OCI-LY3 (cell line): ENCODE measurements around the gene SERPINB10.
A peak's percentile ranks its signal among the peaks of the same experiment; 100 is the strongest.

Experiments
- H2AFZ ChIP-seq: fragments of 200-600, 300-600 bp; shearing (Covaris generic); 2 replicates; pipeline ENCODE4 v1.6.0; 2014; ENCODE audit warnings: antibody characterized with exemption, low read depth, low read length
- H3K27ac ChIP-seq: fragments of 200-600, 300-600 bp; sonication (generic); 2 replicates; pipeline ENCODE4 v1.5.1; 2014; ENCODE audit warnings: mild to moderate bottlenecking, low read length, moderate library complexity, mixed read lengths
- H3K27me3 ChIP-seq: fragments of 200-600, 300-600 bp; sonication (generic); 2 replicates; pipeline ENCODE4 v1.6.1; 2014; ENCODE audit warnings: low read depth, low read length, mixed read lengths
- H3K36me3 ChIP-seq: fragments of 200-600, 300-600 bp; sonication (generic); replicated peaks from 2 replicates; pipeline ENCODE3; 2014; ENCODE audit warnings: low read depth, low read length, mixed read lengths
- H3K4me1 ChIP-seq: fragments of 300-600, 200-600 bp; sonication (generic); 2 replicates; pipeline ENCODE4 v1.6.1; 2014; ENCODE audit warnings: low read length, mixed read lengths
- H3K4me2 ChIP-seq: fragments of 200-600, 300-600 bp; sonication (generic); 2 replicates; pipeline ENCODE4 v1.6.1; 2014; ENCODE audit warnings: low read length, mixed read lengths
- H3K4me3 ChIP-seq: fragments of 300-600, 200-600 bp; sonication (generic); 2 replicates; pipeline ENCODE4 v1.5.1; 2014; ENCODE audit warnings: antibody characterized with exemption, mild to moderate bottlenecking, low read length, moderate library complexity
- H3K79me2 ChIP-seq: fragments of 300-600, 200-600 bp; shearing (Covaris generic); 2 replicates; pipeline ENCODE4 v1.6.1; 2014; ENCODE audit warnings: mild to moderate bottlenecking, low read length, mixed read lengths
- H3K9ac ChIP-seq: fragments of 300-600, 200-600 bp; shearing (Covaris generic); 2 replicates; pipeline ENCODE4 v1.6.0; 2014; ENCODE audit warnings: mild to moderate bottlenecking, low read length, moderate library complexity
- H3K9me3 ChIP-seq: fragments of 200-600, 300-600 bp; shearing (Covaris generic); 2 replicates; pipeline ENCODE4 v1.6.1; 2014; ENCODE audit warnings: low read length, mixed read lengths; ENCODE audit not compliant: insufficient read depth
- H4K20me1 ChIP-seq: fragments of 200-600, 300-600 bp; sonication (generic); 2 replicates; pipeline ENCODE4 v1.6.1; 2016; ENCODE audit warnings: low read length, mixed read lengths; ENCODE audit not compliant: insufficient read depth
- CTCF ChIP-seq: fragments of 200-600, 300-600 bp; sonication (generic); IDR thresholded peaks from 2 replicates; pipeline ENCODE4 v1.5.1; 2014; ENCODE audit warnings: antibody characterized with exemption, low read length, low read depth
- EZH2phosphoT487 ChIP-seq: fragments of 200-600 bp; shearing (Covaris generic); IDR thresholded peaks from 2 replicates; pipeline ENCODE4 v1.6.1; 2018; ENCODE audit warnings: antibody characterized with exemption, mixed run types, low read depth

The SERPINB10 gene

GRCh38 chr18:63975628-63976027, 67.9 kb downstream of the SERPINB10 start:
- H3K9me3 ChIP-seq, result no peaks in the 10 kb centered on the region
- H3K4me3 ChIP-seq, result peak overlapping the region; percentile 50
- peak overlapping the region; percentile 43 for H2AFZ ChIP-seq
- peak overlapping the region; percentile 79 for H3K4me2 ChIP-seq
- H3K79me2 ChIP-seq, result peaks cover 11% of the 10 kb centered on the region; the same call in 1 of the 2 replicates
- peaks cover 55% of the 10 kb centered on the region for H3K4me1 ChIP-seq
- no peaks in the 10 kb centered on the region for H3K27me3 ChIP-seq
- H3K9ac ChIP-seq, result peak overlapping the region; percentile 51
- H3K36me3 ChIP-seq, result no peaks in the 10 kb centered on the region
- TF ChIP-seq EZH2phosphoT487 (no peak), CTCF (no peak)
- H3K27ac ChIP-seq, result peak overlapping the region; percentile 81
- H4K20me1 ChIP-seq, result no peaks in the 10 kb centered on the region

- TF ChIP-seq EZH2phosphoT487, result no peak
- Histone ChIP-seq H3K4me3 (no peak overlapping the region), H4K20me1 (no peaks in the 10 kb centered on the region), H3K9ac (no peak overlapping the region), H3K4me1 (peaks cover 50% of the 10 kb centered on the region), H3K36me3 (no peaks in the 10 kb centered on the region), H2AFZ (no peak overlapping the region), H3K9me3 (no peaks in the 10 kb centered on the region), H3K79me2 (peaks cover 4% of the 10 kb centered on the region; the same call in 1 of the 2 replicates), H3K4me2 (no peak overlapping the region), H3K27ac (no peak overlapping the region), H3K27me3 (no peaks in the 10 kb centered on the region)
These were observed 69.3 kb downstream of the SERPINB10 start for GRCh38 chr18:63977040-63977439.

GRCh38 chr18:63979409-63979920, 71.7 kb downstream of the SERPINB10 start:
- H3K4me1 ChIP-seq, result peaks cover 45% of the 10 kb centered on the region
- peak overlapping the region; percentile 66 for H3K4me3 ChIP-seq
- H3K4me2 ChIP-seq, result peak overlapping the region; percentile 83
- peak overlapping the region; percentile 98 for H2AFZ ChIP-seq
- TF ChIP-seq CTCF (peak; percentile 100), EZH2phosphoT487 (no peak)
- H3K36me3 ChIP-seq, result no peaks in the 10 kb centered on the region
- H3K79me2 ChIP-seq, result no peaks in the 10 kb centered on the region
- no peaks in the 10 kb centered on the region for H3K9me3 ChIP-seq
- H3K9ac ChIP-seq, result peak overlapping the region; percentile 48
- H3K27me3 ChIP-seq, result no peaks in the 10 kb centered on the region
- H3K27ac ChIP-seq, result no peak overlapping the region
- no peaks in the 10 kb centered on the region for H4K20me1 ChIP-seq

- peak overlapping the region; percentile 48 for H3K9ac ChIP-seq
- H3K27ac ChIP-seq, result no peak overlapping the region
These were observed 72.3 kb downstream of the SERPINB10 start for GRCh38 chr18:63980027-63980426.

More at GRCh38 chr18:63980027-63980426, 72.3 kb downstream of the SERPINB10 start:
- no peaks in the 10 kb centered on the region for H3K36me3 ChIP-seq
- no peaks in the 10 kb centered on the region for H3K79me2 ChIP-seq
- H4K20me1 ChIP-seq, result no peaks in the 10 kb centered on the region
- no peaks in the 10 kb centered on the region for H3K9me3 ChIP-seq
- H3K4me1 ChIP-seq, result peaks cover 39% of the 10 kb centered on the region
- peak overlapping the region; percentile 98 for H2AFZ ChIP-seq
- H3K4me3 ChIP-seq, result peak overlapping the region; percentile 66
- TF ChIP-seq CTCF (no peak), EZH2phosphoT487 (no peak)
- no peaks in the 10 kb centered on the region for H3K27me3 ChIP-seq
- peak overlapping the region; percentile 83 for H3K4me2 ChIP-seq
